Effector memory CD8-positive, alpha-beta T cell (primary cell): ENCODE results near the gene CD8B2.
"Not testable (repeated sequence)": the region's sequence is repeated elsewhere in the genome, so short reads cannot be mapped to it uniquely, and the experiment has no call there.

Source experiments
- ATAC-seq: fragments of 150-1000 bp; cut with Tn5 transposase; replicated peaks from 2 replicates; pipeline ENCODE4 v1.10.0; 2021; ENCODE audit warnings: mild to moderate bottlenecking, moderate library complexity
- DNase-seq, 3 experiments: peaks; one replicate each; pipeline ENCODE4 v3.0.0; 2021
- H3K27ac Mint-ChIP-seq, 2 donors: one replicate each; pipeline ENCODE4 v1.8.0; 2022; ENCODE audit warnings: mild to moderate bottlenecking in 2 of 2, mixed read lengths in 2 of 2, moderate library complexity in 2 of 2
- H3K27me3 Mint-ChIP-seq, 2 donors: one replicate each; pipeline ENCODE4 v1.8.0; 2022; ENCODE audit warnings: mixed read lengths in 2 of 2
- H3K36me3 Mint-ChIP-seq: one replicate; pipeline ENCODE4 v1.8.0; 2022; ENCODE audit warnings: mild to moderate bottlenecking, moderate library complexity, mixed read lengths; ENCODE audit not compliant: insufficient read depth
- H3K4me1 Mint-ChIP-seq, 2 donors: one replicate each; pipeline ENCODE4 v1.8.0; 2022; ENCODE audit warnings: low read depth in 2 of 2, mixed read lengths in 2 of 2
- H3K4me3 Mint-ChIP-seq, 2 donors: one replicate each; pipeline ENCODE4 v1.8.0; 2022; ENCODE audit warnings: mild to moderate bottlenecking in 2 of 2, mixed read lengths in 2 of 2, moderate library complexity in 2 of 2
- H3K9me3 Mint-ChIP-seq, 2 donors: one replicate each; pipeline ENCODE4 v1.8.0; 2022; ENCODE audit warnings: mixed read lengths in 2 of 2

CD8B2 gene

GRCh38 chr2:106565599-106565998 lies 78.4 kb downstream of the CD8B2 start:
- Mint-ChIP-seq H3K4me1 (peaks cover 0 to 2% of the 10 kb centered on the region in 2 donors), H3K27ac (no peak overlapping the region), H3K36me3 (no peaks in the 10 kb centered on the region), H3K4me3 (no peak overlapping the region), H3K27me3 (peaks cover 52 to 93% of the 10 kb centered on the region in 2 donors), H3K9me3 (no peaks in the 10 kb centered on the region)
- no peak for DNase-seq
- no peak for ATAC-seq

- H3K36me3 Mint-ChIP-seq, result no peaks in the 10 kb centered on the region
- H3K4me3 Mint-ChIP-seq, result no peak overlapping the region
- no peak for DNase-seq
- H3K27me3 Mint-ChIP-seq, result peaks cover 50 to 93% of the 10 kb centered on the region in 2 donors
- peaks cover 0 to 2% of the 10 kb centered on the region in 2 donors for H3K4me1 Mint-ChIP-seq
- H3K9me3 Mint-ChIP-seq, result no peaks in the 10 kb centered on the region
- no peak for ATAC-seq
- no peak overlapping the region for H3K27ac Mint-ChIP-seq
Measured at GRCh38 chr2:106566050-106566449, 78.9 kb downstream of the CD8B2 start.

GRCh38 chr2:106566484-106566883 lies 79.3 kb downstream of the CD8B2 start:
- H3K36me3 Mint-ChIP-seq, H3K9me3 Mint-ChIP-seq, H3K4me3 Mint-ChIP-seq, ATAC-seq, H3K27ac Mint-ChIP-seq, DNase-seq, H3K4me1 Mint-ChIP-seq: not testable (repeated sequence)
- peaks cover 52 to 93% of the 10 kb centered on the region in 2 donors for H3K27me3 Mint-ChIP-seq

- H3K4me1 Mint-ChIP-seq, result peaks cover 0 to 2% of the 10 kb centered on the region in 2 donors
- no peaks in the 10 kb centered on the region for H3K9me3 Mint-ChIP-seq
- no peak overlapping the region for H3K4me3 Mint-ChIP-seq
- no peak overlapping the region for H3K27ac Mint-ChIP-seq
- no peak for ATAC-seq
- peaks cover 47 to 69% of the 10 kb centered on the region in 2 donors for H3K27me3 Mint-ChIP-seq
- H3K36me3 Mint-ChIP-seq, result peaks cover 5% of the 10 kb centered on the region
- DNase-seq, result no peak
Measured at GRCh38 chr2:106570316-106570715, 83.2 kb downstream of the CD8B2 start.
